ENCODE results near the gene MVB12B. TPM values are rescaled to one million over a fixed set of nuclear protein-coding genes. Genes with fewer than 3 reads are reported as not detected.

Gene MVB12B
- total and polyA plus RNA-seq, 2 of the 4 experiments (the other 2 are of a cell fraction): 2.0 to 4.0 TPM

- H2AK9ac ChIP-seq (replicated peaks; ENCODE audit: low read depth, low read length, poor library complexity): no peak overlapping the region
- no peak overlapping the region for H2BK20ac ChIP-seq (ENCODE audit: low read depth, low read length)
- ATAC-seq (ENCODE audit: low read depth) (no peak), DNase-seq (no peak)
- in situ Hi-C loops (cut with MboI; ENCODE audit: low sequenced_read_pairs): no loop called here
- H3K4me1 ChIP-seq (ENCODE audit: control insufficient read depth, insufficient read depth, low read length): peaks cover 13% of the 10 kb centered on the region
- no peak overlapping the region for H3K27ac ChIP-seq (ENCODE audit: insufficient read depth, low read length)
- no peak overlapping the region for H4K5ac ChIP-seq (ENCODE audit: low read depth, low read length)
- no peak overlapping the region for H3K23ac ChIP-seq (ENCODE audit: low read depth, low read length)
- peak overlapping the region; percentile 27; the same call in 1 of the 2 replicates for H2AK5ac ChIP-seq (ENCODE audit: low read depth, low read length)
- dilution Hi-C loops (cut with HindIII; ENCODE audit: low sequenced_read_pairs, unreplicated experiment): no loop called here
- peak overlapping the region; percentile 26; the same call in 1 of the 2 replicates for H3K4ac ChIP-seq (ENCODE audit: low read depth, low read length)
- TF ChIP-seq RCOR1 (IDR thresholded peaks at IDR 0.05; ENCODE audit: insufficient replicate concordance, low read length): no peak
- no peak for TF ChIP-seq USF2 (IDR thresholded peaks at IDR 0.05; ENCODE audit: low read depth, low read length)
- no peak for TF ChIP-seq RFX5 (IDR thresholded peaks at IDR 0.05; ENCODE audit: low read depth, low read length)
- TF ChIP-seq CHD1 (IDR thresholded peaks at IDR 0.05; ENCODE audit: low read depth, low read length): no peak
- TF ChIP-seq MXI1 (IDR thresholded peaks at IDR 0.05; ENCODE audit: borderline replicate concordance, low read depth, low read length): no peak
- no peak overlapping the region for H3K4me2 ChIP-seq (ENCODE audit: low read depth, low read length)
- no peaks in the 10 kb centered on the region for H3K36me3 ChIP-seq (ENCODE audit: control insufficient read depth, insufficient read depth, low read length)
- peaks cover 11% of the 10 kb centered on the region; the same call in 1 of the 2 replicates for H3K9me1 ChIP-seq (ENCODE audit: insufficient read depth, low read length)
- peaks cover 0 to 11% of the 10 kb centered on the region in 2 experiments; a peak in 1 of 4 replicates for H3K79me1 ChIP-seq (ENCODE audit: low read depth in 1 of 2, low read length in 2 of 2)
- no peaks in the 10 kb centered on the region for H3K27me3 ChIP-seq (ENCODE audit: control insufficient read depth, insufficient read depth, low read length)
- H3K9me3 ChIP-seq (ENCODE audit: control insufficient read depth, insufficient read depth, low read length): no peaks in the 10 kb centered on the region
- intact Hi-C loops (cut with micrococcal nuclease): no loop called here
- no peak overlapping the region for H4K8ac ChIP-seq (ENCODE audit: low read depth in 2 of 2, low read length in 2 of 2)
- H2BK15ac ChIP-seq (ENCODE audit: low read depth, low read length): no peak overlapping the region
- POLR2A ChIA-PET (ENCODE audit: unreplicated experiment): no interaction called here
- no peak overlapping the region for H2BK5ac ChIP-seq (ENCODE audit: low read depth, low read length, poor library complexity, severe bottlenecking)
- H2AFZ ChIP-seq (replicated peaks; ENCODE audit: low read length, poor library complexity): no peak overlapping the region
- CTCF ChIA-PET: no interaction called here
- WGBS, 2 experiments (ENCODE audit: extremely low coverage in 2 of 2, insufficient read length in 1 of 2): 94% methylated on average over 4 of the region's 6 CpGs; no CpG with 5 or more reads in 1 of the 2 experiments
- no peak overlapping the region for H3K18ac ChIP-seq (ENCODE audit: low read depth, low read length)
- no peak overlapping the region for H3K9ac ChIP-seq (ENCODE audit: low read depth, low read length)
- no TSS peak for BruUV-seq (replicated peaks)
- no peak overlapping the region for H3K4me3 ChIP-seq (ENCODE audit: insufficient read depth, low read depth, low read length)
- H2BK120ac ChIP-seq (ENCODE audit: low read depth, low read length): no peak overlapping the region
- H4K20me1 ChIP-seq (ENCODE audit: insufficient read depth, low read length): no peaks in the 10 kb centered on the region
- no peak overlapping the region; the same call in 1 of the 2 replicates for H4K91ac ChIP-seq (ENCODE audit: insufficient read depth, low read depth, low read length)
- H3K14ac ChIP-seq (replicated peaks; ENCODE audit: low read depth, low read length): no peak overlapping the region
- no peak overlapping the region for H3K56ac ChIP-seq (ENCODE audit: extremely low read depth, insufficient read depth, low read length)
Measured at GRCh38 chr9:126372716-126373115, 46.1 kb downstream of the MVB12B start.
